HG03280 (cell line): ENCODE data around the gene LCTL.

ENCODE experiments used
- ATAC-seq: cut with Tn5 transposase; IDR thresholded peaks from one replicate; pipeline ENCODE4 v1.9.1; 2021; ENCODE audit warnings: mild to moderate bottlenecking, moderate library complexity; ENCODE audit not compliant: unreplicated experiment

LCTL gene, protein sequence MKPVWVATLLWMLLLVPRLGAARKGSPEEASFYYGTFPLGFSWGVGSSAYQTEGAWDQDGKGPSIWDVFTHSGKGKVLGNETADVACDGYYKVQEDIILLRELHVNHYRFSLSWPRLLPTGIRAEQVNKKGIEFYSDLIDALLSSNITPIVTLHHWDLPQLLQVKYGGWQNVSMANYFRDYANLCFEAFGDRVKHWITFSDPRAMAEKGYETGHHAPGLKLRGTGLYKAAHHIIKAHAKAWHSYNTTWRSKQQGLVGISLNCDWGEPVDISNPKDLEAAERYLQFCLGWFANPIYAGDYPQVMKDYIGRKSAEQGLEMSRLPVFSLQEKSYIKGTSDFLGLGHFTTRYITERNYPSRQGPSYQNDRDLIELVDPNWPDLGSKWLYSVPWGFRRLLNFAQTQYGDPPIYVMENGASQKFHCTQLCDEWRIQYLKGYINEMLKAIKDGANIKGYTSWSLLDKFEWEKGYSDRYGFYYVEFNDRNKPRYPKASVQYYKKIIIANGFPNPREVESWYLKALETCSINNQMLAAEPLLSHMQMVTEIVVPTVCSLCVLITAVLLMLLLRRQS

DNA sequence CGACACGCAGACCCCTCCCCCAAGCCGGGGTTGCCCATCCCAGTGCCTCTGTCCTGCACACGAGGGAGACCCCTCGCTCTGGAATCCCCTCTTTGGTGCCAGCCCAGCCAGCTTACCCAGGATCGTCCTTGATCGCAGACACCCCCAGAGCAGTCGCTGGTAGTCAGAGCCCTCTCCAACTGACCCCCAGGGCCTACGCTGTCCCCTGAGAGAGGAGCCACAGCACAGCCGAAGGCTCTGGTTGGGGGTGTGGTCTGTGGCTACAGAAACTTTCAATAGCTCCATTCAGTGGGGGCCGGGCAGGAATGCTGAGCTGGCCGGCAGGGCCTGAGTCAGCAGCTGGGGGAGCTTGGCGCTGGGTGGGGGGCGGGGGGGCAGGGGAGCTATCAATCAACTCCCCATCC lies at the start of gene LCTL:
LCTL (minus strand) TSS at position 258 of the 404 bp plus-strand sequence. CDS start 633 bp downstream, outside the sequence.
- ATAC-seq = no peak

DNA sequence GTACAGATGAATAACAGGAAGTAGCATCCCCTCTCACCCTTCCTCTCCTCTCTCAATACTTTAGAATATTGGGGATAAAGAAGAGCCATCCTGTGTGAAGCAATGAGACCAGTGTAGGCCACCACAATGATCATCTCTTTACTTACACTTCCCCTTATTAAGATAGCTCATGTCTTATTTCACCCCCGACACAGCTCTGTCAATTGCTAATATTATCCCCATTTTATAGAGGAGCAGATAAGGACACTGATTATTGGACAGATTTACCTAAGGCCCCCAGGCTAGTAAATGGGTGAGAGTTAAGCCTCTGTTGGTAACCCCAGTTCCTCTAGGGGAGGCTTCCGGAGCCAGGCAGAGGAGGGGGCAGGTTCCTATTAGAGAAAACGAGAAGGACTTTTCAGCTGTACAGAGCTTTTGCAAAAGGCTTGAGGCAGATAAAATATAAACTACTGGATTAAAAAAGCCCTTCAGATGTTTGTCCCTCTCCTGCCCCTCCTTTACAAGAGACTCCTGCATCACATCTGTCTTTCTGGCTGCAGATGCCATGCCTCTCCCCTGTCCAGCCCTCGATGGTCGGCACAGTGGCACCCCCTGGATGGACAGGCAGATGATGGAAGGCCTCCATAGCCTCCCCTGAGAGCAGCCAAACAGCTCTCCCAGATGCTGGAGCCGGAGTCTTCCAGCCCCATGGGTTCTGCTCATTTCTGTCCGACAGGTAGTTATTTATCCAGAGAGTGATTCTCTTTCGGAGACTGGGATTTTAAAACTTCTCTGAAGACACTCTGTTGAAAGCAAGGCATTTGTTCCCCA lies 49.4 kb upstream of the LCTL start:
- ATAC-seq = no peak

DNA sequence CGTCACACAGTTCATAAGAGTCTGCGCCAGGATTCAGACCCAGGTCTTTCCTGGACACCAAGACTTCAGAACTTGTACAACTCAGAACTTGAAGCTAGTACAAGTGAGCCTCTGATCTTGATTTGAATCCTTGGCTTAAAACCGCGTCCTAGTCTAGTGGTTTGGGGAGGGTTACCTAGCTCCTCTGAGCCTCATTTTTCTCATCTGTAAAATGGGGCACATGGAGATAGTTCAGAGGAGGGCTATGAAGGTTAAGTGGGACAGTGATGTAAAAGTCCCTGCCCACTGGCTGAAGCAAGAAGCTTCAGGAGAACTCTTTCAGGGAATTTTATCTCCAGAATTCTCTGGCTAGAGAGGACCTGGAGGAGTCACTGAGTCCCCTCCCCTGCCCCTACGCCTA lies 48.7 kb upstream of the LCTL start:
- no peak for ATAC-seq

DNA sequence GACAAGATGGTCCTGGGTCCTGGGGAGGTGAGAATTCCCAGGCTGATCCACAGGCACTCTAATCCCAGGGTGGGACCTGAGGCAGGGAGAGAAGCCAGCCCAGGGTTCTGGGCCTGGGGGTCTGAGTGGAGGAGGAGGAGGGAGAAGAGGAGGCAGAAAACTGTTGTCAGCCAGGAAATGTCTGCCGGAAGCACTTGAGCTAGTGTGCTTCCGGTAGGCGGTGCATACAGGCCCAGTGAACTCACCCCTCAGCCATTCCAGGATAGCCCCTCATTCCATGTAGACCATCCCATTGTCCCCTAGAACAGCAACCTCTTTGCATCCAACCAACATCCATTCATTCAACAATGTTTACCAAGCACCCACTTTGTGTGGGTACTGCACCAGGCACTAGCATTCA lies 47.9 kb upstream of the LCTL start:
- no peak for ATAC-seq

DNA sequence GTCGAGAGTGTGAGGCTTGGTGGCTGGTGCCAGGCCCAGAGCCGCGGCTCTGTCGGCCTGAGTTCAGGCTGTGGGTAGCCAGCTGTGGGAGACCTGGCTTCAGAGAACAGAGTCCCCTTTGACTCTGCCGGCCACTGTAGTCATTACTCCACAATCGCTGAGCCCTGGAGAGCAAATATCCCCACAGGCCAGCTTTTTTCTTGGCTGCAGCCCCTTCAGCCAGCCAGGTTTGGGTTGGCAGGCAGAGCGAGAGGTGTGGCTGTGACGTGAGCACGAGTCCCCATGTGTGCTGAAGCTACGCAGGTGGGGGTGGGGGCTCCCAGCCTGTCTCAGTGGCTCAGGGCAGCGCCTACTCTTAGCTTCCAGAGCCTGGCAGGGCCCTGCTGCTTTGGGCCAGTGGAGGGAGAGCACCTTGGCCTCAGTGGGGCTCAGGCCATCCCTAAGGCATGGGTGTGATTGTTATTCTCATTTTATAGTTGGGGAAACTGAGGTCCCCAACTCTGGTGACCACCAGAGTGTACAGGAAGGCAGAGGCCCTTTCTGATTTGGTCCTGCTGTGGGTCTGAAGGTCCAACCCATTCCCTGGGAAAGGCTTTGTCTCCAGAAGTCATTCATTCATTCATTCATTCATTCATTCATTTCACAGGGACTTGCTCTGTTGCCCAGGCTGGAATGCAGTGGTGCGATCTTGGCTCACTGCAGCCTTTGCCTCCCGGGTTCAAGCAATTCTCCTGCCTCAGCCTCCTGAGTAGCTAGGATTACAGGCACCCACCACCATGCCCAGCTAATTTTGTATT lies 45.7 kb upstream of the LCTL start:
- ATAC-seq = no peak

DNA sequence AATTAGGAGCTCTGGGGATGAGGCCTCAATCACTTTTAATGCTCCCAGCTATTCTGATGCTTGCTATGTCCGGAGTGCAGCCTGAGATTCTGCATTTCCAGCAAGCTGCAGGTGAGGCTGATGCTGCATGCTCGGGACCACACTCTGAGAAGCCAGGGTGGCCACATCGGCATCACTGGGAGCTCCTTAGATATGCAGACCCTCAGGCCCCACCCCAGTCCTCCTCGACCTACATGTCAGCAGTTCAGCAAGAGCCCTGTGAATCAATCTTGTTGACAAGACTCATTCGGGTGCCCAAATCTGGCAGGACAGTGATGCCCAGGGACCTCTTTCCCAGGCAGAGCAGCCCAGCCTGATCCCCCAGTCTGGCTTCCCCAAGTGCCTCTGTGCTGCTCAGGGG lies 44.1 kb upstream of the LCTL start:
- no peak for ATAC-seq

DNA sequence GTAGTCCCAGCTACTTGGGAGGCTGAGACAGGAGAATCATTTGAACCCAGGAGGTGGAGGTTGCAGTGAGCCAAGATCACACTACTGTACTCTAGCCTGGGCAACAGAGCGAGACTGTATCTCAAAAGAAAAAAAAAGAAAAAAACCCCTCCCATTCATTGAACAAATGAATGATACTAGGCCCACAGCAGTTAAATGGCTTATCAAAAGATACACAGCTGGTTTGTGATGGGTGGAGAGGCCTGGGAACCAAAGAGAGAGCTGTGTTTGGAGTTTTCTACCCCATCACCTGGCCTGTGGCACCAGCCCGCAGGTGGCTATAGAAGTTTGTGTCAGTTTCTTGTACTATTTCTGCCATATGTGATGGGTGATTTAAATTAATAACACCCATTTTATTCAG lies 43.1 kb upstream of the LCTL start:
- ATAC-seq = no peak

DNA sequence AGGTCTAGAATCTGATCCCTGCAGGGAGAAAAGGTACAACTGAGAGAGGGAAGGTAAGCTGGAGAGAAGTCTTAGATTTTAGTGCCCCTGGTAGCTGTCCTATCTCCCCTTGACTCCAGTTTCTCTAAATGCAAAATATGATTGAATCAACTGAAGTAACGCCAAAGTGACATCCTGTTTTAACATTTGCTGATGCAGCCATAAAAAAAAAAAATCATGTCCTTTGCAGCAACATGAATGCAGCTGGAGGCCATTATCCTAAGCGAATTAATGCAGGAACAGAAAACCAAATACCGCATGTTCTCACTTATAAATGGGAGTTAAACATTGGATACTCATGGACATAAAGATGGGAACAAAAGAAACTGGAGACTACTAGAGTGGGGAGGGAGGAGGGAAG lies 42.4 kb upstream of the LCTL start:
- no peak for ATAC-seq

DNA sequence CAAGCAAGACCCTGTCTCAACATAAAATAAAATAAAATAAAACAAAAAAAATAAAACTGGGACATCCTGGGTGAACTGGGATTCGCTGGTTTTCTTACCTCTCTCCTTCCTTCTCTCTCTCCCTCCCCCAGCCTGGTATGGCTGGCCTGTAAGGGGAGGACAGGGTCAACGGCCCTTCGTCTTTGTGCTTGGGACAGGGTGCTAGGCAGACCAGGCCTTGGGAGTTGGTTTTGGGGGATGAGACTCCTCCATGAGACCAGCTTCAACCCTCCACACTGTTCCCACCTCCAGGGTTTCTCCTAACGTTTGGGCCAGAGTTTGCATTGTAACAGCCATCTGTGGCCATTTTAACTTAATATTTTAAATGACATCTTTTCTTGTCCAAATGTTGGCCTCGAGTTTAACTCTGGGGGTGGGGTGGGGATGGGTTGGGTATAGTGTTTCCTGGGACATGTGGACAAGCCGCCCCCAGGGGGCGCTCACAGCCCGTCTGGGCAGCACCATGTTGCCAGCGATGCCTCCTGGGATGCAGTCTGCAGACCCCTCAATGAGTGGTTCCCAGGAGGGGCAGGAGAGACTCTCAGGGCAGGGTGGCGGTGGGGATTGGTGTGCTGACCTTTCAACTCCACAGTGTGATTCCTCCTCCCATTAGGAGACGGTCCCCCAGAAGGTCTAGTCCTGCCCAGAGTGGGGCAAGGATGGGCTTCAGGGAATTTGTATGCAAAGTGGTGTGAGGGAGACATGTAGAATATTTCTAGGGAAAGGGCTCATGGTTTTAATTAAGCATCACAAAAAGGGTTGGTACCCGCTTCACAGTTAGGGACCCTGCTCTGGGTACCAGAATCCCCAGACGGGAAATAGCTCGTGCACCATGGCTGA lies 37.7 kb upstream of the LCTL start:
- ATAC-seq = no peak

DNA sequence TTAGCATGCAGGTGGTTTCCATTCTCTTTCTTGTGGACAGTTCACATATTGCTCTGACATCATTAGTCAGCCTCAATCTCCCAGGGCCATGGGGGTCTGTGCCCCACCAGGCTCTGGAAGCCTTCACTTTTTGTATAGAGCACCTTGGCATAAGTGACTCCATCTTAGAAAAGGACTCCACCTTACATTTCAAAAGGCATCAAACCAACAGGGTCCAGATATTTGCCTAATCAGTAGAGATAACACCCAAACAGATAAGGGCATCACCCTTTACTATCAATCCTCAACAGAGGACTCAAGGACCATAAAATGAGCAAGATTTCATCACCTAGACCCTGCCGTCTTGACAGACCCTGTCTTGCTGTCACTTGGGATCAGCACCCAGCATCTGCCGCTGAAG lies 35.7 kb upstream of the LCTL start:
- ATAC-seq = no peak

DNA sequence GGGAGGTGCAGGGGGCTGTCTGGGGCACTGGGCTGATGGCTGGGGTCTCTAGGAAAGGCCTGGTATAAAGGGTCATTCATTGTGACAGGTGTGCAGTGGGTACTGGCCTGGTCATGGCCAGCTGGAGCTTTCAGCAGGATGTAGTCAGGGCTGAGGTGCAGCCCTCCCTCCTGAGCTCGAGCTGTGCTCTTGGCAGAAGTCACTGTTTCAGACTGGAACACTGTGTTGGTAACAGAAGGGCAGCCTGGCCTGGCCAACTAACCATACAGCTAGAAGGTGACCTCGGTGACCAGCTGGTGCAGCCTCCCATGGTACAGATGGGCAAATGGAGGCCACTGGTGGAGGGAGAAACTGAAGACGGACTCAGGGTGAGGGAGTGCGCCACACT lies 34.4 kb upstream of the LCTL start:
- no peak for ATAC-seq

DNA sequence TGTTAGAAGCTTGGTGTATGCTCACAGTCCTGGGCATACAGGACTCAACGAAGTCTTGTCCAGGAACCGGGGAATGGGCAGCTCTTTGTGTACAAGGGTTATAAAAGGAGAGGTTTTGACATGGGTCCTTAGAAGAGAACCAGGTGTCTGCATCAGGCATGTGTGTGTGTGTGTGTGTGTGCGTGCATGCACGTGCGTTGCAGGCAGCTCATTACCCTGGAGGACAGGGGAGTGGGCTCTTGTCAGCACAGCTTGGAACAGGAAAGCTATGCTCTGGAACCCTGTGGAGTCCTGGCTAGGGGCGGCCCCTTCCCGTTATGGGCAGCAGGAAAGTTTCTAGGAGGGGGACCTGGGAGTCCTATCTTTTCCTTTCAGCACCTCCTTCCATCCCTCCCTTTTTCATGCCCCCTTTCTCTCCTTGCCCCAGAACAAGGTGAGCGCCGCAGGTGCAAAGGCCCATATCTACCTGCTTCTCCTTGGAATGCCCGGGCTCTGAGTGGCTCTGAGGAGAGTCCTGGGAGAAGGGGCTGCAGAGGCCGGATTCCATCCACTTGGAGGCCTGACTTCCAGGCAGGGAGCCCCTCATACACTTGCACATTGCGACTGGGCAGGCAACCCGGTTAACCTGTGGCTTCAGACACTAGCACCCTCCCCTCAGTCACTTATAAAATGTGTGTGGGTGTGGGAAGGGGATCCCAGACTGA lies 33.9 kb upstream of the LCTL start:
- no peak for ATAC-seq

DNA sequence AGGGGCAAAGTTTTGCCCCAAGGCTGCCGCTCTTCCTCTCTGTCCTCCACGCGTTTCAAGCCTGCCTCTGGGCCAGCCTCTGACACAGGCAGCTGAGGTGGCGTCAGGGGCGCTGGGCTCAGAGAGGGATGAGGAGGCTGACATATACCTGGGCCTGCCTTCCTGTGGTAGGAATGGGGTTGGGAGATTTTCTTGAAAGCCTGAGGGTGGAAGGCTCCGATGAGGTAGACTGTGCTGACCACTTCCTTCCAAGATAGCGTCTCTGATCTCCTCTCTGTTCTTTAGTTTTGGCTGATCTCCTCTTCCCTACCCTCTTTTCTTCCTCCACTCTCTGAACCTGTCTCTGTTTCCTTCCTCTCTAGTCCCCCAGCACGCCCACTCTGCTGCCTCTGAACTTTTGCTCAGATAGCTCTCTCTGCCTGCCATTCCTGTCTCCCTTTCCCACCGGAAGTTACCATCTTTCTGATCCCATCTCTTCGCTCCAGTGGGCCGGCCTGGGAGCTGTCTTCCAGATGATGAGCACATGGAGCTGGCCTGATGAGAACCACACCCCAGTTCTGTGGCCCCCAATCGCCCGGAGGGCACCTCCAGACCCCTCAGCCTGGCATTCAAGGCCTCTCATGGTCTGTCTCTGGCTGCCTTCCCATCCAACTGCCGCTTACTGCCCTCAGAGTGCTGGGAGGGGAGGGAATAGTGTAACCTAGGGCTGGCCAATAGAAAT lies 32.5 kb upstream of the LCTL start:
- no peak for ATAC-seq

DNA sequence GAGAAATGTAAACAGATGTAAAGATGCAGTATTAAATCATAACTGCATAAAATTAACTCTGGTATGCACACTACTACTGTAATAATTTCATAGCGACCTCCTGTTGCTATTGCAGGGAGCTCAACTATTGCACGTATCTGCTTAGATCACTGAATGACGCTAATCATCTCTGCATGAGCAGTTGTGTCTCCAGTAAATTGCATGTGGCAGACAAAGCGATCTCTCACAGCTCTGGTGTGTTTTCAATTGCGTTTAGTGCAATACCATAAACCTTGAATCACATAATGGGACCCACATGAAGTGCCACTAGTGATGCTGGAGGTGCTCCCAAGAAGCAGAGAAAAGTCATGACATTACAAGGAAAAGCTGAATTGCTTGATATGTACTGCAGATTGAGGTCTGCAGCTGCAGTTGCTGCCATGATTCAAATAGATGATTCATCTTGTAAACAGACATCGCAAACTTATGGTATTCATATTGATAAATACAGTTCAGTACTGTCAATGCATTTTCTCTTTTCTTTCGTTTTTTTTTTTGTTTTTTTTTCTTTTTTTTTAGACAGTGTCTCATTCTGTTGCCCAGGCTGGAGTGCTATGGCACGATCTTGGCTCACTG lies 30.2 kb upstream of the LCTL start:
- no peak for ATAC-seq

DNA sequence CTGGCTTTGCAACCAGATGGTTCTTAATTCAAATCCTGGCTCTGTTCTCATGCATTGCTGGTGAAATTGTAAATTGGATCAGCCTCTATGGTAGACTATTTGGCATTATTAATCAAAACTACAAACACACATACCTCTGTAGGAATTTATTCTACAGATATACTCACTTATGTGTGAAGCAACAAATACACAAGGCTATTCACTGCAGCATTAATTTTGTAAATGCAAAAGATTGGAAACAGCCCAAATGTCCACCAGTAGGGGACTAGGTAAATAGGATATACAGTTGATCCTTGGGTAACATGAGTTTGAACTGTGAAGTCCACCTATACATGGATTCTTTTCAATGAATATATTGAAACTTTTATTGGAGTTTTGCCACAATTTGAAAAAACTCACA lies 29.5 kb upstream of the LCTL start:
- no peak for ATAC-seq

DNA sequence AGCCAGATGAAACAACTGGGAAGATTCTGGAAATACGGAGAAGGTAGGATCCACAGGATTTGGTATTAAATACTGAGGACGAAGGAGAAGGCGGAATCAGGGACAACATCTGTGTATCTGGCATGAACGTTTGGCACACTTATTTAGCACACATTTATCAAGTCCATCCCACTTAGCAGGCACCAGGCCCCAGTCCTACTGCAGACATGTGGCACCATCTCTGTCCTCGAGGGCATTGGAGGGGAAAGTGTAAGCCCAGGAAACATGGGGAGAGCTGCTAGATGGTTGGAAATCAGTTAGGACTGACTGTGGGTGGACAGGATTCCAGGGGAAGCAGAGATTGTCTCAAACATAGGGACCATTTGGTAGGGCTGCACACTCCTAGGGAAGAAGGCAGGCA lies 29.0 kb upstream of the LCTL start:
- ATAC-seq = no peak

DNA sequence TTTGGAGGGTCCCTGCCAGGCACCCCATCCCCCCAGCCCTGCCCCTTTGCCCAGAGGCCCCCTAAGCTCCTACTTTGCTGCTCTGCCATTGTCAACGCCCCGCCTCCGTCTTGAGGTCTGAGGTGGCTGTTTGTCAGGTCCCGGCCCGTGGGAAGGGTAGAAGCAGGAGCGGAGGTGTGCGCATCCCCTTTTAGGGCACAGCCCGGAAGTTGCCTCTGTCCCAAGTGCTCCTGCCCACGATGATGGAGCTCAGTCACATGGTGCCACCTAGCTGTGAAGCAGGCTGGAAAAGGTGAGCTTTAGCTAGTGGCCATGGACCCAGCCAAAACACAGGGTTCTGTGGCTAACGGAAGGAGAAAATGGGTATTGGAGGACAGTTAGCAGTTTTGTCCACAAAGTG lies 28.5 kb upstream of the LCTL start:
- ATAC-seq = no peak

DNA sequence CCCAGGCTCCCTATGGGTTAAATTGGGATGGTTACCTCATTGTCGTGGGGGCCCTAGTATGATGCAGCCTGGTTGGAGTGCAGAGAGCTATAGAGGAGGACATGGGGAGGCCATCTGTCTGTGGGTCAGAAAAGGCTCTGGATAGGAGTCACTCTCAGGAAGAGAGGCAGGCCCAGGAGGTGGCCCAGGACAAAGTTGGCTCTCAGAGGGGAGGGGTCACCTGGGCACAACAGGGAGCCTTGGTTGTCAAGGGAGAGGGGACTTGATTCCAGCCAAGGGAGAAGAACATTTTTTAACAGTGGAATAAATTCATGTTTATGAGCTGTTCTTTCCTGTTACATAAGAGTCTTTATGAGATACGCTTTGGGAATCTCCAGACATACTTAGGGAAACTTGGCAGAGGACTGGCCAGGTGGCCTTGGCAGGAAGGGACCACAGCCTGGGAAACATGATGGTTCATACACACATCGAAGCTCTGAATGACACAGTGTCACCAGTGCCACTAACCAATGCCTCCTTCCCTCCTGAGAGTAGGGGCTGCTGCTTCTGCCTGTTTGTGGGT lies 27.5 kb upstream of the LCTL start:
- ATAC-seq = no peak
